AG10803 (cell line): Measurements from ENCODE around the gene ENKUR.
A peak's percentile ranks its signal among the peaks of the same experiment; 100 is the strongest.
"Not testable (repeated sequence)": the region's sequence is repeated elsewhere in the genome, so short reads cannot be mapped to it uniquely, and the experiment has no call there.

Experiments
- DNase-seq: peaks from one replicate; pipeline ENCODE4 v3.0.0; 2010; ENCODE audit warnings: low read depth
- H3K4me3 ChIP-seq: 2 replicates; pipeline ENCODE4 v1.5.1; 2011; ENCODE audit warnings: mild to moderate bottlenecking, low read length, control low read depth
- CTCF ChIP-seq: conservative IDR thresholded peaks from 2 replicates; pipeline ENCODE4 v1.5.1; 2011; ENCODE audit warnings: mild to moderate bottlenecking, low read length, control low read depth, inconsistent platforms

The ENKUR gene

DNA sequence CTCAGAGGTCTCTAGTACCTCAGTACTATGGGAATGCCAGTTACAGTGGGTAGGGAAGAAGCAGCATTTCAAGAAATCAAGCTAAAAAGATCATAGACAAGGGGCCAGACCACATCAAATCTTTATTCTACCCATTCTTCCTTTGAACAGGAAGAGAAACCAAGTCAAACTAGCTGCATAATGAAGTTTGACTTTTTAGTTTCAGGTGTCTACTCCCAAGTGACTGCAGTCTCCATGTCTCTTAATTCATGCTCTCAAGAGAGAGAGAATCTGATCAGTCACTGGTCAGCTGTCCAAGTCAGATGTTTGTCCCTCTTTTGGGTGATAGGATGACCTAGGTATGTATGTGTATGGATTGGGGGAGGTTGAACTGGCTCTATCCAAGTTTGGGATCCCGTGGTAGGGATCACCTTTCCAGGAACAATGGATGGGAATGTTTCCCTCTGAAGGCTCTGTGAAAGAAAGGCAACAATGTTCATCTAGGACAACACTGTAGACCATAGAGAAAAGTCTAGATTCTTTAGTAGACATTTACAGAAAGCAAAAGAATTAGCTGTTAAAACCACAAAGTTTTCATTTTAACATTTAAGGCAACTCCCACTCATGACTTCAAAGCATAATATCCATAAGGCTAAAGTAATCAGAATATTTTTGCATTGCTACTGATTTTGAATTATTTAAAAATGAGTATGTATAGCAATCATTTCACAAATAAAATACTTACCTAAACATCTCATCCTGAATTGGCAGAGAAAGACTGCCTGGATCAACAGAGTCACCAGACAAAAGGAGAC, 33.4 kb downstream of the ENKUR start:
- no peak for TF ChIP-seq CTCF
- H3K4me3 ChIP-seq, result no peak overlapping the region
- no peak for DNase-seq

DNA sequence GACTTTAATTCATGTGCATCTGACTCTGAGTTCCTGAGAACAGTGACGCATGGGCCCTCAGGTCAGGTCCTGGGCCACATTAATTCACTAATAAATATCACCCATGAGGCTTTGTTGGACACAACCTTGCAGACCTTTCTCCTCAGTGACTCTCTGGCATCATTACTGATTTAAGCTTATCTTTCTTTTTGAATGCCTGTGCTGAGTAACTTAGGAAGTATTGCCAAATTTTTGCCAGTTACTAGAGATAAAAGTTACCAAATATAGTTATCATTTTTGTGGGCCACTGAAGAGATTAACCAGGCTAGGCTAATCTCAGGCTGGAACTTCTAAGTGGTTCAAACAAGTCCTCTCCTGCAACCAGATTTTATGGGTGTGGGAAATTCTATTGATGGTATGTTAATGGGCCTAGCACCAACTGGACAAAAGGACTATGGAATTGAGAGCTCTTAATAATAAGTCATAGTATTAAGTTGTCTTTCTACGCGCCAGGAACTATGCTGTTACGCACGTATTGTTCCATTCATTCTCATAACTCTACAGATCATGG, 34.7 kb downstream of the ENKUR start:
- no peak for TF ChIP-seq CTCF
- no peak for DNase-seq
- no peak overlapping the region for H3K4me3 ChIP-seq

DNA sequence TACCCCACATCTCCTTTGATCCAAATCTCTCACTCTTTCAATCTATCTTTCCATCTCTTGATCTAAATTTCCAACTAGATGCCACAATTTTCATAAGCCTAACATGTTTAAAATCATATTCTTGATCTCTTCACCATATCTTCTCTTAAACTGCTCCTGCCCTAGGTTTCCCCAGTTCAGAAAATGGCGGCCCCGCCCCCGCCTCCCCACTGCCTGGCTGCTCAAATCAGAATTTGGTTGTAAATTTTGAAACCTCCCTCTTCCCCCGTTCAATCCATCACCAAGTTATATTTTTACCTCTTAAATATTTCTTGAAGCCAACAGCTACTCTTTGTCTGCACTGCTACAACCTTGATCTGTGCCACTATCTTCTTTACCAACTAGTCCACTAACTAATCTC, 36.3 kb downstream of the ENKUR start:
- no peak overlapping the region for H3K4me3 ChIP-seq
- no peak for DNase-seq
- no peak for TF ChIP-seq CTCF

GRCh38 chr10:24974976-24975375, 41.0 kb downstream of the ENKUR start:
- TF ChIP-seq CTCF, result peak; percentile 41
- H3K4me3 ChIP-seq, result no peak overlapping the region
- peak; percentile 91 for DNase-seq

DNA sequence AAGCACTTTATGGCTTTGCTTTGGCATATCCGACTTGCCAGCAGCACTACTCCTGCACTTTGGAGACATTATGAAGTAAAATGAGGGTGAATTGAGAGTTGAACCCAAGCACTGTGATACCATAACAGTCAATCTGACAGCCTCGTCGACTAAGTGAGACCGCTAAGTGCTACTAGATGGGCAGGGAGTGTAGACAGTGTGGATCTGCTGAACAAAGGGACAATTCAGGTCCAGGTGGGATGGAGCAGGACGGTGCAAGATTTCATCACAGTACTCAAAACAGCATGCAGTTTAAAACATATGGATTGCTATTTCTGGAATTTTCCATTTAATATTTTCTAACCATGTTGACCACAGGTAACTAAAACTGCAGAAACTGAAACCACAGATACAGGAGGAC, 42.8 kb downstream of the ENKUR start:
- H3K4me3 ChIP-seq, result no peak overlapping the region
- TF ChIP-seq CTCF, result no peak
- DNase-seq, result no peak

GRCh38 chr10:24971374-24971773, 44.6 kb downstream of the ENKUR start:
- no peak overlapping the region for H3K4me3 ChIP-seq
- DNase-seq, result no peak
- TF ChIP-seq CTCF, result no peak

DNA sequence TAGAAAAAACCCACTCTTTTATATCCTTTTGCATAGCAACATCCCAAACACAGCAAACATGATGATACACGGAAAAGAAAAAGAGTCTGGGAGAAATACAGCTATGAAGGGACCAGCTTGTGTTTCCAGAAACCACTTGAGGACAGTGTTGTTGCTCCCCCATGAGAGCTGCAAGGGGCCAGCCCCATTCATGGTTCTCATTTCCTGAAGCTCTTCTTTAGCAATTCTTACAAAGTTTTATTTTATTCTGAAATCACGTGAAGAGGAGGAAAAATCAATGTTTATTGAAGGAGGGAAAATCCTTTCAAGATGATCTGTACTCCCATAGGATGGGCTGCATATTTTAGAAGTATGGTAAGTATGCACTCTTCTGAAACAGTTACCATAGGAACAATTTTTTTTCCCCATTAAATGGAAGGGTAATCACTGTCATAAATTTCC, 46.1 kb downstream of the ENKUR start:
- DNase-seq, result peak; percentile 78
- H3K4me3 ChIP-seq, result no peak overlapping the region
- peak; percentile 20 for TF ChIP-seq CTCF

DNA sequence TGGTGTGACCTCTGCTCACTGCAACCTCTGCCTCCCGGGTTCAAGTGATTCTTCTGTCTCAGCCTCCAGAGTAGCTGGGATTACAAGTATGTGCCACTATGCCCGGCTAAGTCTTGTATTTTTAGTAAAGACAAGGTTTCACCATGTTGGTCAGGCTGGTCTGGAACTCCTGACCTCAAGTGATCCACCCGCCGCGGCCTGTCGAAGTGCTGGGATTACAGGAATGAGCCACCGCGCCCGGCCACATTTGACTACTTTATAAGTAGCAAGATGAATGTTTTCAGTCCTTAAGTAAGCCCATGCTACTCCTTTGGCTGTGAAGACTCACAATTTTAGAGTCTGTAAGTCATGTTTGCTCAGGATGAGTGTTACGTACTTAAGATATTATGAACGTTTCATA, 47.0 kb downstream of the ENKUR start:
- H3K4me3 ChIP-seq, DNase-seq: not testable (repeated sequence)
